Astrocyte of the spinal cord (primary cell): ENCODE data around the gene VSIG10L.

Source experiments
- DNase-seq: peaks from one replicate; pipeline ENCODE4 v3.0.0; 2011; ENCODE audit warnings: low read depth, low spot score
- H3K4me3 ChIP-seq: 2 replicates; pipeline ENCODE4 v1.5.1; 2011; ENCODE audit warnings: low read depth, mild to moderate bottlenecking, low read length, moderate library complexity
- CTCF ChIP-seq: IDR thresholded peaks from 2 replicates; pipeline ENCODE4 v1.5.1; 2012; ENCODE audit warnings: low read depth, mild to moderate bottlenecking, low read length, inconsistent platforms
- in situ Hi-C: cut with HindIII; loops from 2 replicates; pipeline ENCODE4 v1.10.0; 2017; ENCODE audit warnings: low sequenced_read_pairs

Gene VSIG10L

GRCh38 chr19:51341976-51342580, at the start of gene VSIG10L:
TSS of gene VSIG10L (minus strand) at chr19:51342139. CDS start at chr19:51342124, 15 bp downstream.
- in situ Hi-C loops = no loop called here
- DNase-seq = no peak
- no peak for TF ChIP-seq CTCF

GRCh38 chr19:51391073-51391611, 49.2 kb upstream of the VSIG10L start:
- H3K4me3 ChIP-seq = no peak overlapping the region
- DNase-seq = no peak
- TF ChIP-seq CTCF = no peak
- in situ Hi-C loops = no loop called here

More at GRCh38 chr19:51341976-51342580, at the start of gene VSIG10L:
- H3K4me3 ChIP-seq = no peak within 1 kb of the TSS

GRCh38 chr19:51389143-51389542, 47.2 kb upstream of the VSIG10L start:
- DNase-seq = no peak
- no peak for TF ChIP-seq CTCF
- H3K4me3 ChIP-seq = no peak overlapping the region
- in situ Hi-C loops = no loop called here

GRCh38 chr19:51387924-51388389, 46.0 kb upstream of the VSIG10L start, which contains the start of gene LIM2:
TSS of gene LIM2 (minus strand) at chr19:51387974. CDS start at chr19:51387443, 531 bp downstream.
- H3K4me3 ChIP-seq = no peak within 1 kb of the TSS
- DNase-seq = no peak
- TF ChIP-seq CTCF = no peak
- in situ Hi-C loops = no loop called here

- in situ Hi-C loops = no loop called here
- no peak for DNase-seq
- no peak for TF ChIP-seq CTCF
- H3K4me3 ChIP-seq = no peak overlapping the region
These were observed 45.1 kb upstream of the VSIG10L start for GRCh38 chr19:51386882-51387520.

GRCh38 chr19:51382004-51382403, 40.1 kb upstream of the VSIG10L start:
- no peak overlapping the region for H3K4me3 ChIP-seq
- TF ChIP-seq CTCF = no peak
- in situ Hi-C loops = no loop called here
- DNase-seq = no peak
